Neural progenitor cell (in vitro differentiated cells): ENCODE data around the gene IER5L.

Experiments
- CTCF ChIP-seq: fragments of 200-600 bp; sonication (generic); IDR thresholded peaks from 2 replicates; pipeline ENCODE4 v1.5.1; 2017; ENCODE audit warnings: antibody characterized with exemption, mild to moderate bottlenecking
- EZH2 ChIP-seq: fragments of 200-600 bp; sonication (generic); IDR thresholded peaks from 2 replicates; pipeline ENCODE4 v1.6.1; 2017; ENCODE audit warnings: antibody characterized with exemption, mild to moderate bottlenecking, moderate library complexity
- EZH2phosphoT487 ChIP-seq: fragments of 200-600 bp; sonication (generic); IDR thresholded peaks from 2 replicates; pipeline ENCODE4 v1.6.1; 2017; ENCODE audit warnings: antibody characterized with exemption

GRCh38 chr9:129160712-129161533 lies 17.1 kb downstream of the IER5L start:
- TF ChIP-seq CTCF (no peak), EZH2 (no peak), EZH2phosphoT487 (no peak)
